GM12878 (cell line): ENCODE results near the gene CDC7. TPM values are rescaled to one million over a fixed set of nuclear protein-coding genes. Genes with fewer than 3 reads are reported as not detected.
A peak's percentile ranks its signal among the peaks of the same experiment; 100 is the strongest.

Source experiments
- ATF2 ChIP-seq: IDR thresholded peaks from 2 replicates; pipeline ENCODE4 v1.6.1; 2012; ENCODE audit warnings: low read length, inconsistent platforms
- BACH1 ChIP-seq: fragments of 450-650 bp; IDR thresholded peaks from 2 replicates; pipeline ENCODE4 v1.6.1; 2017; ENCODE audit warnings: mild to moderate bottlenecking, borderline replicate concordance
- BCL11A ChIP-seq: IDR thresholded peaks from 2 replicates; pipeline ENCODE4 v1.6.1; 2011; ENCODE audit warnings: low read depth, low read length
- BHLHE40 ChIP-seq, 2 experiments: fragments of 450-650 bp in 1 of 2; IDR thresholded peaks; 2 replicates each; pipeline ENCODE4 v1.6.1; 2011 to 2017; ENCODE audit warnings: low read depth in 2 of 2, borderline replicate concordance in 1 of 2, improper control_type of control experiment in 1 of 2, low read length in 1 of 2, mild to moderate bottlenecking in 1 of 2
- EED ChIP-seq: sonication (generic); IDR thresholded peaks from 2 replicates; pipeline ENCODE4 v1.6.1; 2016; ENCODE audit warnings: antibody characterized with exemption, low read depth
- GABPA ChIP-seq: IDR thresholded peaks from 2 replicates; pipeline ENCODE4 v1.6.1; 2014; ENCODE audit warnings: antibody characterized with exemption, low read depth, mild to moderate bottlenecking, inconsistent platforms
- IKZF1 ChIP-seq: fragments of 450-650 bp; conservative IDR thresholded peaks from 2 replicates; pipeline ENCODE4 v1.6.1; 2017; ENCODE audit warnings: antibody characterized with exemption, mild to moderate bottlenecking
- IRF4 ChIP-seq: IDR thresholded peaks from 2 replicates; pipeline ENCODE4 v1.6.1; 2011; ENCODE audit warnings: low read depth, low read length
- MEF2A ChIP-seq: IDR thresholded peaks from 2 replicates; pipeline ENCODE4 v1.6.1; 2011; ENCODE audit warnings: low read depth, mild to moderate bottlenecking, low read length, moderate library complexity; ENCODE audit not compliant: insufficient read depth
- NFIC ChIP-seq: IDR thresholded peaks from 2 replicates; pipeline ENCODE4 v1.6.1; 2012; ENCODE audit warnings: low read depth, mild to moderate bottlenecking, inconsistent platforms, low read length, moderate library complexity
- POU2F2 ChIP-seq: IDR thresholded peaks from 3 replicates; pipeline ENCODE4 v1.6.1; 2011; ENCODE audit warnings: low read depth, mild to moderate bottlenecking, low read length, borderline replicate concordance
- RELB ChIP-seq: fragments of 450-650 bp; IDR thresholded peaks from 2 replicates; pipeline ENCODE4 v1.6.1; 2017; ENCODE audit warnings: low read depth, mild to moderate bottlenecking, moderate library complexity
- SREBF1 ChIP-seq: IDR thresholded peaks from 2 replicates; pipeline ENCODE4 v1.6.1; 2012; ENCODE audit warnings: mild to moderate bottlenecking, low read length
- TCF7 ChIP-seq: IDR thresholded peaks from 2 replicates; pipeline ENCODE4 v1.6.1; 2014; ENCODE audit warnings: antibody characterized with exemption, borderline replicate concordance
- ZNF24 ChIP-seq: fragments of 450-650 bp; IDR thresholded peaks from 2 replicates; pipeline ENCODE4 v1.6.1; 2017; ENCODE audit warnings: antibody characterized with exemption, mild to moderate bottlenecking
- polyA plus RNA-seq, 11 experiments: library from polyadenylated mRNA; depleted of rRNA in 4 of 11; unstranded in 6 of 11; stranded (reverse) in 5 of 11; fragments of >200 nt; fragmentation: Nextera tagmentation in 4 of 11; fragmentation: Illumina TruSeq in 1 of 11; extraction: Ambion mirVana in 4 of 11; extraction: Trizol in 1 of 11; gene quantifications; 1 replicate in 1 of 11; 2 replicates in 10 of 11; pipeline versions ENCODE4 v1.2.1 to v1.2.3, GENCODE V29; 2011 to 2016; ENCODE audit warnings: inconsistent platforms in 2 of 11, missing spikeins in 2 of 11, low read depth in 1 of 11
- total RNA-seq, 4 experiments: library from RNA; depleted of rRNA in 3 of 4; stranded (reverse); fragments of >200 nt in 3 of 4; fragmentation: Illumina TruSeq in 1 of 4; extraction: Trizol in 1 of 4; gene quantifications; 2 replicates each; pipeline versions ENCODE4 v1.2.1 to v1.2.3, GENCODE V29; 2013 to 2021

CDC7 gene
- total and polyA plus RNA-seq, 10 of the 15 experiments (the other 5 are each of a cell fraction or from before 2014, with no cell fraction given) = 14.9 to 37.8 (median 26.0) TPM

GRCh38 chr1:91572044-91572443 lies 71.4 kb downstream of the CDC7 start (continued):
- peak; percentile 18; the same call in 1 of the 2 replicates for TF ChIP-seq BACH1
- 0 out of 2 replicates have a peak, but pooled peaks have one; percentile 36 for TF ChIP-seq GABPA
- TF ChIP-seq TCF7 = no peak
- TF ChIP-seq ATF2 = peak; percentile 45; the same call in 1 of the 2 replicates
- peak; percentile 93 for TF ChIP-seq BCL11A
- peak; percentile 92 for TF ChIP-seq EED
- no peak for TF ChIP-seq SREBF1
- TF ChIP-seq IKZF1 = peak; percentile 92
- peak; percentile 97; the same call in 2 of the 3 replicates for TF ChIP-seq POU2F2
- peak; percentile 91 for TF ChIP-seq IRF4
- peak; percentile 66 for TF ChIP-seq NFIC
- 0 out of 2 replicates have a peak, but pooled peaks have one; percentile 9 for TF ChIP-seq MEF2A
- TF ChIP-seq RELB = peak; percentile 77
- TF ChIP-seq BHLHE40 (IDR thresholded peaks at IDR 0.05; ENCODE audit: borderline replicate concordance in 1 of 2, low read depth in 2 of 2, low read length in 1 of 2) = peak; percentile 42 to 59; a peak in 3 of 4 replicates
- 0 out of 2 replicates have a peak, but pooled peaks have one; percentile 51 for TF ChIP-seq ZNF24
- TF ChIP-seq, all 136 proteins: peak for 30

Other genes starting within 250 kb of the CDC7 start
- gene HFM1, start 96.0 kb upstream of the CDC7 start, total RNA-seq (2014; rRNA removed) = not detected in 2 replicates
- not detected in 2 replicates for gene HFM1, start 96.0 kb upstream of the CDC7 start, total RNA-seq (2014; rRNA removed; fragmentation: Illumina TruSeq; extraction: Trizol)
- gene HFM1, start 96.0 kb upstream of the CDC7 start, total RNA-seq (2021) = not detected in 2 replicates
- not detected in 2 replicates for gene HFM1, start 96.0 kb upstream of the CDC7 start, polyA plus RNA-seq (2011; rRNA removed)
- not detected in 2 replicates for gene HFM1, start 96.0 kb upstream of the CDC7 start, polyA plus RNA-seq (2014; fragmentation: Illumina TruSeq; extraction: Trizol)
- not detected for gene HFM1, start 96.0 kb upstream of the CDC7 start, polyA plus RNA-seq (2014; fragmentation: Nextera tagmentation; extraction: Ambion mirVana)
- gene HFM1, start 96.0 kb upstream of the CDC7 start, polyA plus RNA-seq (2014; rRNA removed) = not detected in 2 replicates
- not detected for gene HFM1, start 96.0 kb upstream of the CDC7 start, polyA plus RNA-seq (2016; fragmentation: Nextera tagmentation; extraction: Ambion mirVana)